MCF 10A (cell line): Measurements from ENCODE around the gene GRIK3. TPM values are rescaled to one million over a fixed set of nuclear protein-coding genes. Genes with fewer than 3 reads are reported as not detected.

Source experiments
- BruUV-seq: library from RNA; stranded (reverse); fragments of 400-500 nt; replicated peaks from 2 replicates; lab custom pipeline; 2021; lab: Mats Ljungman, UMichigan
- CTCF ChIA-PET: fragments of 300-600 bp; sonication (Branson Sonifier 250); formaldehyde crosslinking; extraction: SDS; loops from one replicate; lab custom pipeline; 2021; ENCODE audit warnings: antibody characterized with exemption, inconsistent platforms; lab: Yijun Ruan, JAX
- POLR2A ChIA-PET: fragments of 300-600, 350-650 bp; sonication (Branson Sonifier 250); formaldehyde crosslinking; extraction: SDS; loops from one replicate; lab custom pipeline; 2020; ENCODE audit warnings: antibody characterized with exemption, inconsistent platforms; lab: Yijun Ruan, JAX
- DNase-seq: peaks from one replicate; pipeline ENCODE4 v3.0.0-alpha.2; 2018; ENCODE audit not compliant: unreplicated experiment
- H3K27ac Mint-ChIP-seq: one replicate; pipeline ENCODE4 v1.8.0; 2022; ENCODE audit warnings: mild to moderate bottlenecking, low read depth, mixed read lengths; ENCODE audit not compliant: unreplicated experiment
- H3K27me3 Mint-ChIP-seq: one replicate; pipeline ENCODE4 v1.8.0; 2022; ENCODE audit warnings: mixed read lengths; ENCODE audit not compliant: insufficient read depth, unreplicated experiment
- H3K36me3 Mint-ChIP-seq: one replicate; pipeline ENCODE4 v1.8.0; 2022; ENCODE audit warnings: mild to moderate bottlenecking, moderate library complexity, mixed read lengths; ENCODE audit not compliant: insufficient read depth, unreplicated experiment
- H3K4me1 Mint-ChIP-seq: one replicate; pipeline ENCODE4 v1.8.0; 2022; ENCODE audit warnings: mixed read lengths; ENCODE audit not compliant: insufficient read depth, unreplicated experiment
- H3K4me3 Mint-ChIP-seq: one replicate; pipeline ENCODE4 v1.8.0; 2022; ENCODE audit warnings: mild to moderate bottlenecking, moderate library complexity, mixed read lengths; ENCODE audit not compliant: unreplicated experiment
- H3K9me3 Mint-ChIP-seq: one replicate; pipeline ENCODE4 v1.8.0; 2022; ENCODE audit warnings: mixed read lengths; ENCODE audit not compliant: unreplicated experiment
- CTCF ChIP-seq: fragments of 200-600 bp; IDR thresholded peaks from one replicate; pipeline ENCODE4 v1.8.0; 2022; ENCODE audit warnings: antibody characterized with exemption, mild to moderate bottlenecking; ENCODE audit not compliant: unreplicated experiment
- intact Hi-C: fragments of 100-400 bp; cut with micrococcal nuclease; formaldehyde crosslinking; loops from 2 replicates; pipeline ENCODE4 v1.14.1; 2022
- total RNA-seq: library from RNA; stranded (reverse); gene quantifications from 2 replicates; pipeline ENCODE4 v1.2.3, GENCODE V29; 2022

Gene GRIK3
- total RNA-seq, 1 experiment from 2014 or later: not detected

- H3K4me1 Mint-ChIP-seq: no peaks in the 10 kb centered on the region
- H3K36me3 Mint-ChIP-seq: no peaks in the 10 kb centered on the region
- ChIA-PET CTCF (no interaction called here), POLR2A (no interaction called here)
- no peak overlapping the region for H3K4me3 Mint-ChIP-seq
- DNase-seq: no peak
- intact Hi-C loops: no loop called here
- no peaks in the 10 kb centered on the region for H3K9me3 Mint-ChIP-seq
- peaks cover 33% of the 10 kb centered on the region for H3K27me3 Mint-ChIP-seq
- no peak for TF ChIP-seq CTCF
- no TSS peak for BruUV-seq
- H3K27ac Mint-ChIP-seq: no peak overlapping the region
Observed at GRCh38 chr1:36831186-36831810, 203.0 kb downstream of the GRIK3 start.

GRCh38 chr1:36829961-36830360 lies 204.4 kb downstream of the GRIK3 start:
- TF ChIP-seq CTCF: no peak
- Mint-ChIP-seq H3K9me3 (no peaks in the 10 kb centered on the region), H3K4me1 (no peaks in the 10 kb centered on the region), H3K4me3 (no peak overlapping the region), H3K27me3 (peaks cover 33% of the 10 kb centered on the region), H3K36me3 (no peaks in the 10 kb centered on the region), H3K27ac (no peak overlapping the region)
- BruUV-seq: no TSS peak
- DNase-seq: peak; percentile 20
- intact Hi-C loops: no loop called here
- POLR2A ChIA-PET: no interaction called here
- CTCF ChIA-PET: interaction anchor here (0.7 kb wide), 1 partner anchor 1206 kb away, joined by 3 read pairs; no protein-coding TSS in a partner anchor

- Mint-ChIP-seq H3K4me3 (no peak overlapping the region), H3K4me1 (no peaks in the 10 kb centered on the region), H3K27ac (no peak overlapping the region), H3K36me3 (no peaks in the 10 kb centered on the region), H3K27me3 (peaks cover 33% of the 10 kb centered on the region), H3K9me3 (no peaks in the 10 kb centered on the region)
- no TSS peak for BruUV-seq
- POLR2A ChIA-PET: no interaction called here
- DNase-seq: peak; percentile 36
- no peak for TF ChIP-seq CTCF
- intact Hi-C loops: no loop called here
- CTCF ChIA-PET: no interaction called here
Observed at GRCh38 chr1:36829066-36829465, 205.2 kb downstream of the GRIK3 start.

GRCh38 chr1:36825226-36825625 lies 209.1 kb downstream of the GRIK3 start:
- ChIA-PET CTCF (interaction anchor here (0.7 kb wide), 1 partner anchor 1296 kb away, joined by 3 read pairs; no protein-coding TSS in a partner anchor), POLR2A (no interaction called here)
- BruUV-seq: no TSS peak
- no peak for DNase-seq
- Mint-ChIP-seq H3K4me3 (no peak overlapping the region), H3K4me1 (no peaks in the 10 kb centered on the region), H3K36me3 (no peaks in the 10 kb centered on the region), H3K27me3 (peaks cover 44% of the 10 kb centered on the region), H3K9me3 (no peaks in the 10 kb centered on the region), H3K27ac (no peak overlapping the region)
- no peak for TF ChIP-seq CTCF
- intact Hi-C loops: no loop called here
